ENCODE data around the gene CLEC18A. TPM values are rescaled to one million over a fixed set of nuclear protein-coding genes. Genes with fewer than 3 reads are reported as not detected.

CLEC18A gene
- polyA plus RNA-seq, 2 of the 4 experiments (the other 2 are of a cell fraction) = 0.23 TPM; not detected in 1

DNA sequence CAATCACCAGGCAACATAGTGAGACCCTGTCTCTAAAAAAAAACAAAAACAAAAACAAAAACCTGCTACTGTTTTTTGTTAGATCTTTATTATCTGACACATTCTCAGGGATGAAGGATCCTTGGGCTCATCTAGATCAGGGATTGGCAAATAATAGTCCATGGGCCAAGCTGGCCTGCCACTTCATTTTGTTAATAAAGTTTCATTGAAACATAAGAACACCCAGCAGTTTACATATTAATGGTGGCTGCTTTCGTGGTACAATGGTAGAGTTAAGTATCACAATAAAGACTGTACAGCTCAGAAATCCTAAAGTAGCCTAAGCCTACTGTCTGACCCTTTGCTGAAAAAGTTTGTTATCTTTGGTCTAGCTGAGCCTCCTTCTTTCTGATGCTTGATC lies 32.9 kb upstream of the CLEC18A start:
- peak in 1 of 2 experiments; percentile 8; a peak in 3 of 6 replicates for ATAC-seq
- peak overlapping the region; percentile 1; the same call in 1 of the 3 replicates for H3K4me3 ChIP-seq
- no peak for DNase-seq (ENCODE audit: low read depth in 1 of 2, low spot score in 1 of 2)
- WGBS (ENCODE audit: missing lambda C conversion rate) = 80% methylated on average over 1 of the region's 1 CpG
- no peak for FAIRE-seq
- H3K9me3 ChIP-seq = no peaks in the 10 kb centered on the region
- peak overlapping the region; percentile 63 for H3K4me2 ChIP-seq
- H3K4me1 ChIP-seq = peaks cover 21% of the 10 kb centered on the region
- H3K27ac ChIP-seq = peak overlapping the region; percentile 35 to 84
- POLR2A ChIA-PET = no interaction called here
- TF ChIP-seq ZSCAN20 (CRISPR knock-in tag; IDR thresholded peaks at IDR 0.05) (no peak), RNF2 (IDR thresholded peaks at IDR 0.05; ENCODE audit: borderline replicate concordance, low read depth) (no peak), SMC3 (IDR thresholded peaks at IDR 0.05) (no peak), RCOR1 (IDR thresholded peaks at IDR 0.05; ENCODE audit: low read depth, low read length) (no peak)
- CTCF ChIA-PET = interaction anchor here (0.7 to 8.9 kb wide), 5 partner anchors 12 to 127 kb away, joined by 3 to 50 read pairs (median 3); no protein-coding TSS in a partner anchor

- ChIA-PET CTCF (interaction anchor here (1.0 to 8.9 kb wide), 4 partner anchors 9 to 124 kb away, joined by 3 to 50 read pairs (median 11); no protein-coding TSS in a partner anchor), POLR2A (no interaction called here)
- no peak for FAIRE-seq
- no peak for ATAC-seq
- no peak overlapping the region for H3K4me3 ChIP-seq
- peaks cover 21% of the 10 kb centered on the region for H3K4me1 ChIP-seq
- WGBS (ENCODE audit: missing lambda C conversion rate) = 92% methylated on average over 2 of the region's 2 CpGs
- TF ChIP-seq EP300 (IDR thresholded peaks at IDR 0.05) = no peak
- TF ChIP-seq SMC3 (IDR thresholded peaks at IDR 0.05) = no peak
- TF ChIP-seq, protein P1, sequence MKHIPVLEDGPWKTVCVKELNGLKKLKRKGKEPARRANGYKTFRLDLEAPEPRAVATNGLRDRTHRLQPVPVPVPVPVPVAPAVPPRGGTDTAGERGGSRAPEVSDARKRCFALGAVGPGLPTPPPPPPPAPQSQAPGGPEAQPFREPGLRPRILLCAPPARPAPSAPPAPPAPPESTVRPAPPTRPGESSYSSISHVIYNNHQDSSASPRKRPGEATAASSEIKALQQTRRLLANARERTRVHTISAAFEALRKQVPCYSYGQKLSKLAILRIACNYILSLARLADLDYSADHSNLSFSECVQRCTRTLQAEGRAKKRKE (CRISPR knock-in tag; IDR thresholded peaks at IDR 0.05; ENCODE audit: low read depth) = no peak
- no peak for TF ChIP-seq RNF2 (IDR thresholded peaks at IDR 0.05; ENCODE audit: borderline replicate concordance, low read depth)
- TF ChIP-seq, protein P2, sequence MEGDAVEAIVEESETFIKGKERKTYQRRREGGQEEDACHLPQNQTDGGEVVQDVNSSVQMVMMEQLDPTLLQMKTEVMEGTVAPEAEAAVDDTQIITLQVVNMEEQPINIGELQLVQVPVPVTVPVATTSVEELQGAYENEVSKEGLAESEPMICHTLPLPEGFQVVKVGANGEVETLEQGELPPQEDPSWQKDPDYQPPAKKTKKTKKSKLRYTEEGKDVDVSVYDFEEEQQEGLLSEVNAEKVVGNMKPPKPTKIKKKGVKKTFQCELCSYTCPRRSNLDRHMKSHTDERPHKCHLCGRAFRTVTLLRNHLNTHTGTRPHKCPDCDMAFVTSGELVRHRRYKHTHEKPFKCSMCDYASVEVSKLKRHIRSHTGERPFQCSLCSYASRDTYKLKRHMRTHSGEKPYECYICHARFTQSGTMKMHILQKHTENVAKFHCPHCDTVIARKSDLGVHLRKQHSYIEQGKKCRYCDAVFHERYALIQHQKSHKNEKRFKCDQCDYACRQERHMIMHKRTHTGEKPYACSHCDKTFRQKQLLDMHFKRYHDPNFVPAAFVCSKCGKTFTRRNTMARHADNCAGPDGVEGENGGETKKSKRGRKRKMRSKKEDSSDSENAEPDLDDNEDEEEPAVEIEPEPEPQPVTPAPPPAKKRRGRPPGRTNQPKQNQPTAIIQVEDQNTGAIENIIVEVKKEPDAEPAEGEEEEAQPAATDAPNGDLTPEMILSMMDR (IDR thresholded peaks at IDR 0.05) = no peak
- TF ChIP-seq HOXB5 (CRISPR knock-in tag; IDR thresholded peaks at IDR 0.05) = no peak
- TF ChIP-seq FOSB (CRISPR knock-in tag; IDR thresholded peaks at IDR 0.05) = no peak
- TF ChIP-seq EHF (CRISPR knock-in tag; IDR thresholded peaks at IDR 0.05) = no peak
- TF ChIP-seq ZNF302 (CRISPR knock-in tag; IDR thresholded peaks at IDR 0.05) = no peak
- TF ChIP-seq FOSL2 (IDR thresholded peaks at IDR 0.05) = no peak
- no peak for TF ChIP-seq FOSL2 (CRISPR knock-in tag; IDR thresholded peaks at IDR 0.05)
- TF ChIP-seq RCOR1 (IDR thresholded peaks at IDR 0.05; ENCODE audit: low read depth, low read length) = no peak
- TF ChIP-seq ZSCAN20 (CRISPR knock-in tag; IDR thresholded peaks at IDR 0.05) = no peak
- TF ChIP-seq POLR2A (IDR thresholded peaks at IDR 0.05; ENCODE audit: low read length) = no peak
- TF ChIP-seq, protein P3, sequence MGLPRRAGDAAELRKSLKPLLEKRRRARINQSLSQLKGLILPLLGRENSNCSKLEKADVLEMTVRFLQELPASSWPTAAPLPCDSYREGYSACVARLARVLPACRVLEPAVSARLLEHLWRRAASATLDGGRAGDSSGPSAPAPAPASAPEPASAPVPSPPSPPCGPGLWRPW (IDR thresholded peaks at IDR 0.05) = no peak
- no peak for TF ChIP-seq ELK1 (IDR thresholded peaks at IDR 0.05; ENCODE audit: low read depth, low read length)
- no peak for TF ChIP-seq CHD4 (IDR thresholded peaks at IDR 0.05; ENCODE audit: borderline replicate concordance)
- DNase-seq (ENCODE audit: low read depth in 1 of 2, low spot score in 1 of 2) = no peak
- H3K27ac ChIP-seq = 0 out of 6 replicates have a peak overlapping the region, but pooled peaks of 1 of the 2 experiments have one; percentile 22
- H3K9me3 ChIP-seq = no peaks in the 10 kb centered on the region
- H3K4me2 ChIP-seq = no peak overlapping the region
Observed at GRCh38 chr16:69921127-69921526, 30.0 kb upstream of the CLEC18A start.

DNA sequence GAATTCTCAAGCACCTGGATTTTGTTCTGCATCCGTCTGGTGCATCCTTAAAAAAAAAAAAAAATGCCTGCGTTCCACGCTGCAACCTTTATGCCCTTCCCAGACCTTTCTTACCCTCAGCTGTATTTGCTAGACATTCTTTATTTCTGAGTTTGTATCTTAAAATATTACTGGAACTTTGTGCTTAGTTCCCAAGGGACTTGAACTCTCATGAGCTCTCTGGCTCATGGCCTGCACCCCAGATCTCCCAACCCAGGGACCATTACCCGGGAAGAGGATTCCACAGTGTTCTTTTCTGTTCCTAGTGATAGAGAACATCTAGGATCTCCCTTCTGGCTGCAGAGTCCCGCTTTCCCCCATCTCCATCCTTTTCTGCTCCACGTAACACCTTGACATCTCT lies 28.9 kb upstream of the CLEC18A start:
- POLR2A ChIA-PET = no interaction called here
- FAIRE-seq (no peak), ATAC-seq (no peak), DNase-seq (ENCODE audit: low read depth in 1 of 2, low spot score in 1 of 2) (no peak)
- Histone ChIP-seq H3K4me2 (no peak overlapping the region), H3K4me3 (no peak overlapping the region), H3K4me1 (peaks cover 14% of the 10 kb centered on the region), H3K27ac (no peak overlapping the region), H3K9me3 (no peaks in the 10 kb centered on the region)
- no peak for TF ChIP-seq ZNF302 (CRISPR knock-in tag; IDR thresholded peaks at IDR 0.05)
- no peak for TF ChIP-seq HDAC2 (IDR thresholded peaks at IDR 0.05)
- TF ChIP-seq FOSB (CRISPR knock-in tag; IDR thresholded peaks at IDR 0.05) = no peak
- CTCF ChIA-PET = interaction anchor here (0.6 to 8.9 kb wide), 5 partner anchors 8 to 330 kb away, joined by 3 to 50 read pairs (median 4); no protein-coding TSS in a partner anchor
- WGBS (ENCODE audit: missing lambda C conversion rate) = 90% methylated on average over 6 of the region's 6 CpGs
